ENCODE results near the gene PTPRCAP.
"Not testable (repeated sequence)": the region's sequence is repeated elsewhere in the genome, so short reads cannot be mapped to it uniquely, and the experiment has no call there.

Gene PTPRCAP

DNA sequence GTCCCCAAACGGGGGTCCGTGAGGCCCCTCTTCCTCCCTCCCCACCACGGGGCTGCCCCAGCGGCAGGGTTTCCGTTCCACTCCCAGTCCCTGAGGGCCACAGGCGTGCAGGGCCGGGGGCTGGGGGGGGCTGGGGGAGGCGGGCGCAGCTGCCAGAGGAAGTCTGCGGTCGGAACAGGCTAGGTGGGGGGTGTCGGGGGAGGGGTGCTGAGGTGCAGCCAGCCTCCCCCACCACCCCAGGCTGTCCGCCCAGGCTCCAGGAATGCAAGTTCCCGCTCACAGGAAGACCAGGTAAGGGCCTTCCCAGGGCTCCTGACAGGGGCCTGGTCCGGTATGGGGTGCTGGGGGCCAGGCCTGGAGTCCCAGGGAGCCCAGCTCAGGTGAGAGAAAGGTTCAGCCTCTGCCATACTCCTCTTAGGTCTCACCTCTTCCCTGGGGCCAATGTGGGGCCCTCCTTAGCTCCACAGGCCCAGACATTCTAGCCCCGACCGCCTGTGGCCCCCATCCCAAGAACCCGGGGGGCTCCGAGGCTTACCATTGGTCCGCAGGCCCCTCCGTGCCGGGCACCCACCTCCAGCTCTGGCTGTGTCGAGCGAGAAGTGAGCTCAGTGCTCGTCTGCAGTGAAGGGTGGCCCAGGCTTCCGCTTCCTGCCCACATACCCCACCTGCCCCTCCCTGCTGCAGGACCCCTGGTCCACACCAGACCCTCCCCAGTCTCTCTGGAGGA is at the start of gene PTPRCAP:
Gene PTPRCAP (minus strand): TSS at position 601 of the 727 bp plus-strand sequence. CDS start 63 bp downstream, at position 538.
- DNase-seq (ENCODE audit: low read depth): no peak
- TF ChIP-seq CTCF (IDR thresholded peaks at IDR 0.05; ENCODE audit: insufficient read depth, low read depth, low read length, missing control alignments): no peak
- no peak within 1 kb of the TSS for H3K4me3 ChIP-seq (ENCODE audit: low read length)

DNA sequence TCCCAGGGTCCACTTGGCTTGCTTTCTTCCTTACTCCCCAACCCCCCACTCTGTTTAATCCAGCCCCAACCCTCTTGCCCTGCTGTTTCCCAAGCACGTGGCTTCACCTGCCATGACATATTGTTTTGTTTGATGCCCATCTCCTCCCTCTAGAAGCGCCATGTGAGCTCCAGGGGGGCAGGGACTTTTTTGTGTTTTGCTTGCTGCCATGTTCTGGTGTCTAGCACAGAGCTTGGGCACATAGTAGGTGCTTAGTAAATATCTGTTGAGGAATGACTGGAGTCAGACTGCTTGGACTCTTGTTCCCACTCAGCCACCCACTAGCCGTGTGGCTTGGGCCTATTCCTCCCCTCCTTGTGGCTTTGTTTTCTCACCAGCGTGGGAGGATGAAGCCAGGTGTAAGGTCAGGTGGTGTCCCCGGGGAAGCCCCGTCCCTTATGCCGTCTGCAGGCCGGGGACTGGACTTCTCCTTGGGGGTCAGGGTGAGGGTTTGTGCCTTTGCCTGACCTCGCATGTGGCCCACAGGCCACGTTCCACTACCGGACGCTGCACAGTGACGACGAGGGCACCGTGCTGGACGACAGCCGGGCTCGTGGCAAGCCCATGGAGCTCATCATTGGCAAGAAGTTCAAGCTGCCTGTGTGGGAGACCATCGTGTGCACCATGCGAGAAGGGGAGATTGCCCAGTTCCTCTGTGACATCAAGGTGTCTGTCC is 49.2 kb upstream of the PTPRCAP start:
- TF ChIP-seq CTCF (IDR thresholded peaks at IDR 0.05; ENCODE audit: insufficient read depth, low read depth, low read length, missing control alignments): no peak
- H3K4me3 ChIP-seq (ENCODE audit: low read length): no peak overlapping the region
- DNase-seq (ENCODE audit: low read depth): no peak

DNA sequence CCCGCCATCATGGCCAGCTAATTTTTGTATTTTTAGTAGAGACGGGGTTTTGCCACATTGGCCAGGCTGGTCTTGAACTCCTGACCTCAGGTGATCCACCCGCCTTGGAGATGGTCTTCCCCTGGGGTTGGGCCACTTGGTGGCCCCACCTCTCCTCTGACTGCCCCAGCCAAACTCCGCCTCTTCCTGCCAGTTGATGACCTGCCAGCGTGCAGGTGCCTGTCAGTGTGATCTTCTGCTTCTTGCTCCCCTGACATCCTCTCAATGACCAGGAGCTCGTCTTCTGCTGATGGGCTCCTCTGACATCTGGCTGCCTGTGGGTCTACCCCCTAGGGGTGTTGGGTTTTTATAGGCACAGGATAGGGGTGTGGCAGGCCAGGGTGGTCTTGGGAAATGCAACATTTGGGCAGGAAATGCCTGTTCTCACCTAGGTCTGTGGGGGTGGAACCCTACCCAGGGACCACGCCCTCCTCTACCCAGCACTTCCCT is 48.4 kb upstream of the PTPRCAP start:
- H3K4me3 ChIP-seq (ENCODE audit: low read length): not testable (repeated sequence)
- peak; percentile 14 for DNase-seq (ENCODE audit: low read depth)

GRCh38 chr11:67484847-67485311 is 47.4 kb upstream of the PTPRCAP start:
- TF ChIP-seq CTCF (IDR thresholded peaks at IDR 0.05; ENCODE audit: insufficient read depth, low read depth, low read length, missing control alignments): no peak
- H3K4me3 ChIP-seq (ENCODE audit: low read length): no peak overlapping the region
- DNase-seq (ENCODE audit: low read depth): no peak

GRCh38 chr11:67483831-67484665 is 46.6 kb upstream of the PTPRCAP start:
- peak overlapping the region; percentile 86 for H3K4me3 ChIP-seq (ENCODE audit: low read length)
- TF ChIP-seq CTCF (IDR thresholded peaks at IDR 0.05; ENCODE audit: insufficient read depth, low read depth, low read length, missing control alignments): no peak
- DNase-seq (ENCODE audit: low read depth): no peak

DNA sequence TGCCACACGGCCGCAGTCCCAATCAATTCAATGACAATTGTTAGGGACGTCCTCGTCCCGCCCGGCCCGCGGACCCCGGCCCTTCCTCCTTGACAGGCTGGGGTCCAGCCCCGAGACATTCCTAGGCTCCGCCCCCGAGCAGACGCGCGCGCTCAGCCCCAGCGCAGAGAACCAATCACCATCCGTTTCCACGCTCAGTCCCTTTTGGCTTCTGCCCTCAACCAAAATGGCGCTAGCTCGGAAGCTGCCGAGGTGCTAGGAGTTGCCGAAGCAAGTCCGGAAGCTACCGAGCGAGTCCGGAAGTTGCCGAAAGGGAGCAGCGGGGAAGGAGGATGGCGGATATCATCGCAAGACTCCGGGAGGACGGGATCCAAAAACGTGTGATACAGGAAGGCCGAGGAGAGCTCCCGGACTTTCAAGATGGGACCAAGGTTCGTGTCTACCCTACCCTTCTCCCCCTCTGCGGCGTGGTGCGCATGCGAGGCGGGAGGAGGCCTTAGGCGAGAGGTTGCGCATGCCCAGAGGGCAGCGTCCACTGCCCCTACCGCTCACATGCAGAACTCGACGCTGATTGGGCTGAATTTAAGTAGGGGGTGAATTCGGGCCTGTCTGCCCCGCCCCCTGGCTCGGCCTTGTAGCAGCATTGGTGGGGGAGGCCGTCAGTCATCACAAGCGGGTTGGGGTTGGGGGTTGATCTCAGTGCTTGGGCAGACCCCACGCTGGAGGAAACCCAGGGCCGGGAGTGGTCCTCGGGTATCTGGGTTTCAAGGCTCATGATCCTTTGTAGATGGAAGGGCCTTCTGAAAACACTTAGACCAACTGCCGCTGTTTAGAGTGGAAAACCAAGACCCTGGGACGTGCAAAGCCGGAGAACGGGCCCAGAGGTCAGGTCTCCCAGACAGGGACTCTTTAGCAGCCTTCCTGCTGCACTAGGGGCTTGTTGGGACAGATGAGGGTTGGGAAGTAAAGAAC is 45.6 kb upstream of the PTPRCAP start, which contains the start of gene AIP:
Gene AIP (plus strand): TSS at position 200 of the 972 bp plus-strand sequence. CDS start 133 bp downstream, at position 333.
- TF ChIP-seq CTCF (IDR thresholded peaks at IDR 0.05; ENCODE audit: insufficient read depth, low read depth, low read length, missing control alignments): no peak
- DNase-seq (ENCODE audit: low read depth): peak; percentile 98
- peak within 1 kb of the TSS; percentile 86 for H3K4me3 ChIP-seq (ENCODE audit: low read length)
